Mammary microvascular endothelial cell (primary cell): Measurements from ENCODE around the gene PTCHD4. TPM values are rescaled to one million over a fixed set of nuclear protein-coding genes. Genes with fewer than 3 reads are reported as not detected.

Experiments
- total RNA-seq: library from RNA; depleted of rRNA; stranded (reverse); fragments of >200 nt; gene quantifications from 2 replicates; pipeline ENCODE4 v1.2.3, GENCODE V29; 2015

Gene PTCHD4
- 2.9 and 3.1 TPM in 2 replicates for total RNA-seq

GRCh38 chr6:48111143-48111506 lies at the start of gene PTCHD4:
Gene PTCHD4, minus strand, starts transcription at chr6:48111197. Its CDS starts 42,240 bp downstream, at chr6:48068957.

